Measurements from ENCODE around the gene GDPD1.

DNA sequence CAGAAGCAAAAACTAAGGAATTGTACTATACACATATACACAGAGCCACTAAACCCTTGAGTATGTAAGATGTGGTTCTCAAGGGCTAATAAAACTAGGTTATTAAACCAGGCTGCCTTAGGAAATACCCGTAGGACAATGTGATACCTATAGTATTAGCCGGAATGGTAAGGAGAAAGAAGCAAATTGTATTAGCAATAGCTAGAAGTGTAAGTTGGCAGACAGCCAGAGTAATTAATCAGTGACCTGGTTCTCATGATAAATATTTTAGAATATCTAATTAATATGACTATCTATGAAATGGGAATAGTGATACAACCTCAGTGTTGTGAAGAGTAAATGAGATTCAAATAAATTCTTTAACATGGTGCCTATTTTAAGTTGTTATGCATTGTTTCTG lies 18.6 kb downstream of the GDPD1 start:
- TF ChIP-seq, protein P1, sequence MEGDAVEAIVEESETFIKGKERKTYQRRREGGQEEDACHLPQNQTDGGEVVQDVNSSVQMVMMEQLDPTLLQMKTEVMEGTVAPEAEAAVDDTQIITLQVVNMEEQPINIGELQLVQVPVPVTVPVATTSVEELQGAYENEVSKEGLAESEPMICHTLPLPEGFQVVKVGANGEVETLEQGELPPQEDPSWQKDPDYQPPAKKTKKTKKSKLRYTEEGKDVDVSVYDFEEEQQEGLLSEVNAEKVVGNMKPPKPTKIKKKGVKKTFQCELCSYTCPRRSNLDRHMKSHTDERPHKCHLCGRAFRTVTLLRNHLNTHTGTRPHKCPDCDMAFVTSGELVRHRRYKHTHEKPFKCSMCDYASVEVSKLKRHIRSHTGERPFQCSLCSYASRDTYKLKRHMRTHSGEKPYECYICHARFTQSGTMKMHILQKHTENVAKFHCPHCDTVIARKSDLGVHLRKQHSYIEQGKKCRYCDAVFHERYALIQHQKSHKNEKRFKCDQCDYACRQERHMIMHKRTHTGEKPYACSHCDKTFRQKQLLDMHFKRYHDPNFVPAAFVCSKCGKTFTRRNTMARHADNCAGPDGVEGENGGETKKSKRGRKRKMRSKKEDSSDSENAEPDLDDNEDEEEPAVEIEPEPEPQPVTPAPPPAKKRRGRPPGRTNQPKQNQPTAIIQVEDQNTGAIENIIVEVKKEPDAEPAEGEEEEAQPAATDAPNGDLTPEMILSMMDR (IDR thresholded peaks at IDR 0.05; ENCODE audit: low read length), result no peak
- TF ChIP-seq EZH2phosphoT487 (IDR thresholded peaks at IDR 0.05; ENCODE audit: low read length) (no peak), EZH2 (optimal IDR thresholded peaks at IDR 0.05; ENCODE audit: low read depth, low read length) (no peak)

Measured in MM.1S (cell line).